Endothelial cell of umbilical vein (primary cell): ENCODE measurements around the gene TBX4. TPM values are rescaled to one million over a fixed set of nuclear protein-coding genes. Genes with fewer than 3 reads are reported as not detected.

Experiments
- BruUV-seq: library from RNA; stranded (reverse); fragments of 400-500 nt; replicated peaks from 2 replicates; lab custom pipeline; 2021; lab: Mats Ljungman, UMichigan
- CTCF ChIA-PET: fragments of 300-600, 350-600 bp; sonication (Branson Sonifier 250); formaldehyde crosslinking; loops from one replicate; lab custom pipeline; 2021; ENCODE audit warnings: antibody characterized with exemption, inconsistent platforms; lab: Charles Lee
- POLR2A ChIA-PET: fragments of 300-600, 350-600 bp; sonication (Branson Sonifier 250); formaldehyde crosslinking; loops from one replicate; lab custom pipeline; 2021; ENCODE audit warnings: antibody characterized with exemption, inconsistent platforms; lab: Charles Lee
- DNase-seq: peaks from one replicate; pipeline ENCODE4 v3.0.0-alpha.2; 2011; ENCODE audit warnings: low read depth, low spot score
- FAIRE-seq: peaks from 2 replicates; lab custom pipeline; 2011; peaks lifted over from hg19 to GRCh38; lab: Jason Lieb, UNC
- H2AFZ ChIP-seq: 2 replicates; pipeline ENCODE4 v1.6.0; 2012; ENCODE audit warnings: low read depth, low read length, control low read depth, inconsistent platforms
- H3K27ac ChIP-seq: 2 replicates; pipeline ENCODE4 v1.5.1; 2011; ENCODE audit warnings: low read depth, mild to moderate bottlenecking, control low read depth, low read length, moderate library complexity; ENCODE audit not compliant: insufficient read depth
- H3K27me3 ChIP-seq, 2 experiments: 2 replicates each; pipeline versions ENCODE4 v1.6.0 to v1.6.1; 2011; ENCODE audit warnings: low read length in 2 of 2, mixed read lengths in 1 of 2; ENCODE audit not compliant: control insufficient read depth in 2 of 2, insufficient read depth in 2 of 2
- H3K36me3 ChIP-seq, 2 experiments: 2 replicates in 1 of 2; 3 replicates in 1 of 2; pipeline ENCODE4 v1.5.1; 2011; ENCODE audit warnings: low read length in 2 of 2, mild to moderate bottlenecking in 1 of 2, moderate library complexity in 1 of 2; ENCODE audit not compliant: control insufficient read depth in 2 of 2, insufficient read depth in 2 of 2; ENCODE audit errors: extremely low read depth in 1 of 2
- H3K4me1 ChIP-seq: 3 replicates; pipeline ENCODE4 v1.5.1; 2011; ENCODE audit warnings: mild to moderate bottlenecking, low read length; ENCODE audit not compliant: control insufficient read depth, insufficient read depth; ENCODE audit errors: extremely low read depth
- H3K4me2 ChIP-seq: 2 replicates; pipeline ENCODE4 v1.6.1; 2011; ENCODE audit warnings: low read length, control low read depth, mixed read lengths; ENCODE audit not compliant: insufficient read depth
- H3K4me3 ChIP-seq, 3 experiments: fragments of 200-600 bp in 1 of 3; sonication (generic), shearing (Covaris generic) in 1 of 3; replicated peaks in 1 of 3; 2 replicates each; pipeline ENCODE4 v1.5.1; 2011 to 2016; ENCODE audit warnings: control low read depth in 3 of 3, low read length in 3 of 3, mild to moderate bottlenecking in 2 of 3, inconsistent platforms in 1 of 3, low read depth in 1 of 3, moderate library complexity in 1 of 3; ENCODE audit not compliant: insufficient read depth in 1 of 3
- H3K79me2 ChIP-seq: 2 replicates; pipeline ENCODE4 v1.6.0; 2012; ENCODE audit warnings: low read length, inconsistent platforms; ENCODE audit not compliant: control insufficient read depth, insufficient read depth
- H3K9ac ChIP-seq: replicated peaks from 2 replicates; pipeline ENCODE3; 2011; ENCODE audit warnings: low read length, control low read depth; ENCODE audit not compliant: insufficient read depth; ENCODE audit errors: extremely low read depth
- H3K9me1 ChIP-seq: replicated peaks from 3 replicates; pipeline ENCODE4 v1.6.0; 2011; ENCODE audit warnings: mild to moderate bottlenecking, low read length; ENCODE audit not compliant: control insufficient read depth, insufficient read depth; ENCODE audit errors: extremely low read depth
- H3K9me3 ChIP-seq: replicated peaks from 2 replicates; pipeline ENCODE4 v1.5.1; 2012; ENCODE audit warnings: low read length, inconsistent platforms; ENCODE audit not compliant: control insufficient read depth, insufficient read depth
- H4K20me1 ChIP-seq: replicated peaks from 2 replicates; pipeline ENCODE3; 2011; ENCODE audit warnings: mild to moderate bottlenecking, low read length; ENCODE audit not compliant: control insufficient read depth, insufficient read depth; ENCODE audit errors: extremely low read depth
- EZH2 ChIP-seq: IDR thresholded peaks from 2 replicates; pipeline ENCODE4 v1.6.1; 2012; ENCODE audit warnings: borderline replicate concordance, low read depth, mild to moderate bottlenecking, moderate library complexity, low read length, inconsistent platforms; ENCODE audit not compliant: severe bottlenecking
- FOS ChIP-seq: IDR thresholded peaks from 2 replicates; pipeline ENCODE4 v1.6.1; 2011; ENCODE audit warnings: mild to moderate bottlenecking, low read length, moderate library complexity, borderline replicate concordance; ENCODE audit not compliant: insufficient read depth
- GATA2 ChIP-seq: IDR thresholded peaks from 2 replicates; pipeline ENCODE4 v1.7.0; 2011; ENCODE audit warnings: low read depth, mild to moderate bottlenecking, moderate library complexity, mixed read lengths, low read length; ENCODE audit not compliant: insufficient read length, insufficient read depth
- JUN ChIP-seq: IDR thresholded peaks from 2 replicates; pipeline ENCODE4 v1.6.1; 2011; ENCODE audit warnings: borderline replicate concordance, low read depth; ENCODE audit not compliant: insufficient read length, insufficient read depth
- MAX ChIP-seq: IDR thresholded peaks from 2 replicates; pipeline ENCODE4 v1.6.1; 2011; ENCODE audit not compliant: insufficient read depth, insufficient read length
- MYC ChIP-seq: IDR thresholded peaks from one replicate; pipeline ENCODE4 v1.6.1; 2011; ENCODE audit warnings: mild to moderate bottlenecking, low read depth, low read length
- POLR2A ChIP-seq: IDR thresholded peaks from 2 replicates; pipeline ENCODE4 v1.6.1; 2012; ENCODE audit warnings: low read depth, mild to moderate bottlenecking, control low read depth, low read length
- POLR2AphosphoS5 ChIP-seq: IDR thresholded peaks from 2 replicates; pipeline ENCODE4 v1.6.1; 2012; ENCODE audit warnings: low read depth, mild to moderate bottlenecking, control low read depth, low read length, moderate library complexity; ENCODE audit not compliant: insufficient read depth
- dilution Hi-C: fragments of 300-500 bp; cut with MboI; formaldehyde crosslinking; loops from one replicate; pipeline ENCODE4 v1.15.0; 2019; ENCODE audit warnings: low sequenced_read_pairs; ENCODE audit not compliant: extremely low pct_ligation_motif_present
- intact Hi-C: fragments of 100-400 bp; cut with micrococcal nuclease; formaldehyde crosslinking; loops from one replicate; pipeline ENCODE4 v1.10.0; 2022
- polyA plus RNA-seq, 4 experiments: library from polyadenylated mRNA; depleted of rRNA in 3 of 4; stranded (reverse) in 3 of 4; unstranded in 1 of 4; fragments of >200 nt; gene quantifications; 2 replicates each; pipeline versions ENCODE4 v1.2.1 to v1.2.3, GENCODE V29; 2011 to 2012; ENCODE audit warnings: missing spikeins in 1 of 4
- total RNA-seq: library from RNA; stranded (reverse); gene quantifications from 2 replicates; pipeline ENCODE4 v1.2.3, GENCODE V29; 2021
- TF ChIP-seq, protein P1 (sequence below), 2 donors: IDR thresholded peaks; 1 replicate in 1 of 2; 2 replicates in 1 of 2; pipeline ENCODE4 v1.5.1; 2011; ENCODE audit warnings: low read length in 2 of 2, mild to moderate bottlenecking in 2 of 2, moderate library complexity in 2 of 2, control low read depth in 1 of 2, inconsistent platforms in 1 of 2, low read depth in 1 of 2; ENCODE audit not compliant: insufficient read depth in 1 of 2; ENCODE audit errors: extremely low read depth in 1 of 2

The TBX4 gene
- total and polyA plus RNA-seq, 2 donors (not counting 3 experiments of a cell fraction or from before 2014, with no cell fraction given), result not detected

GRCh38 chr17:61479493-61480413 is 27.5 kb downstream of the TBX4 start:
- Histone ChIP-seq H3K79me2 (no peaks in the 10 kb centered on the region), H3K36me3 (no peaks in the 10 kb centered on the region), H3K4me2 (no peak overlapping the region), H3K4me1 (no peaks in the 10 kb centered on the region), H3K9me3 (no peaks in the 10 kb centered on the region), H3K9ac (no peak overlapping the region), H3K27ac (no peak overlapping the region), H4K20me1 (no peaks in the 10 kb centered on the region), H3K9me1 (no peaks in the 10 kb centered on the region), H2AFZ (no peak overlapping the region), H3K27me3 (peaks cover 0 to 2% of the 10 kb centered on the region in 2 experiments), H3K4me3 (no peak overlapping the region)
- no TSS peak for BruUV-seq
- TF ChIP-seq MYC (no peak), EZH2 (no peak), POLR2AphosphoS5 (no peak), POLR2A (no peak), FOS (no peak), GATA2 (no peak), MAX (no peak), JUN (no peak)
- TF ChIP-seq, protein P1, sequence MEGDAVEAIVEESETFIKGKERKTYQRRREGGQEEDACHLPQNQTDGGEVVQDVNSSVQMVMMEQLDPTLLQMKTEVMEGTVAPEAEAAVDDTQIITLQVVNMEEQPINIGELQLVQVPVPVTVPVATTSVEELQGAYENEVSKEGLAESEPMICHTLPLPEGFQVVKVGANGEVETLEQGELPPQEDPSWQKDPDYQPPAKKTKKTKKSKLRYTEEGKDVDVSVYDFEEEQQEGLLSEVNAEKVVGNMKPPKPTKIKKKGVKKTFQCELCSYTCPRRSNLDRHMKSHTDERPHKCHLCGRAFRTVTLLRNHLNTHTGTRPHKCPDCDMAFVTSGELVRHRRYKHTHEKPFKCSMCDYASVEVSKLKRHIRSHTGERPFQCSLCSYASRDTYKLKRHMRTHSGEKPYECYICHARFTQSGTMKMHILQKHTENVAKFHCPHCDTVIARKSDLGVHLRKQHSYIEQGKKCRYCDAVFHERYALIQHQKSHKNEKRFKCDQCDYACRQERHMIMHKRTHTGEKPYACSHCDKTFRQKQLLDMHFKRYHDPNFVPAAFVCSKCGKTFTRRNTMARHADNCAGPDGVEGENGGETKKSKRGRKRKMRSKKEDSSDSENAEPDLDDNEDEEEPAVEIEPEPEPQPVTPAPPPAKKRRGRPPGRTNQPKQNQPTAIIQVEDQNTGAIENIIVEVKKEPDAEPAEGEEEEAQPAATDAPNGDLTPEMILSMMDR (IDR thresholded peaks at IDR 0.05; ENCODE audit: extremely low read depth in 1 of 2, insufficient read depth in 1 of 2, low read depth in 1 of 2, low read length in 2 of 2), result no peak
- FAIRE-seq (no peak), DNase-seq (no peak)
- intact Hi-C loops (no loop called here), dilution Hi-C loops (no loop called here)
- CTCF ChIA-PET, result no interaction called here
- POLR2A ChIA-PET, result interaction anchor here (0.7 kb wide), 1 partner anchor 10 kb away, joined by 4 read pairs; no protein-coding TSS in a partner anchor
